ENCODE measurements around the gene ATP4B. TPM values are rescaled to one million over a fixed set of nuclear protein-coding genes. Genes with fewer than 3 reads are reported as not detected.

ATP4B gene
- polyA plus RNA-seq, 2 donors: 0.04 to 0.06 TPM

DNA sequence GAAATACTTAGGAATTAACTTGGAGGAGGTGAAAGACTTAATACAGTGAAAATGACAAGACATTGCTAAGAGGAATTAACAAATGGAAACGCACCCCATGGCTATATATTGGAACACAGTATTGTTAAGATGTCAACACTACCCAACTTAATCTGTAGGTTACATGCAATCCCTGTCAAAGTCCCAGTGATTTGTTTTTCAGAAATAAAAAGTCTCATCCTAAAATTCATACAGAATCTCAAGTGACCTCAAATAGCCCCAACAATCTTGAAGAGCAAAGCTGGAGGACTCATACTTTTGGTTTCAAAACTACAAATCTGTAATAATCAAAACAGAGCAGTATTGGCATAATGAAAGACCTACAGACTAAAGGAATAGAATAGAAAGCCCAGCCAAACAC lies 13.2 kb downstream of the ATP4B start:
- H3K9me3 ChIP-seq (ENCODE audit: control insufficient read depth in 2 of 2, insufficient read depth in 1 of 2, low read depth in 1 of 2, low read length in 1 of 2): peaks cover 0 to 3% of the 10 kb centered on the region in 2 donors
- peaks cover 0 to 4% of the 10 kb centered on the region in 2 donors for H3K36me3 ChIP-seq (ENCODE audit: control insufficient read depth in 2 of 2, insufficient read depth in 2 of 2, low read length in 1 of 2)
- WGBS, 2 donors: 66 to 82% methylated on average over 1 of the region's 1 CpG
- peaks cover 8 to 9% of the 10 kb centered on the region in 2 donors for H3K4me1 ChIP-seq (ENCODE audit: control insufficient read depth in 2 of 2, insufficient read depth in 2 of 2, low read length in 1 of 2)
- no peak overlapping the region for H3K27ac ChIP-seq (ENCODE audit: low read depth in 2 of 2, low read length in 1 of 2)
- H3K27me3 ChIP-seq (ENCODE audit: control insufficient read depth in 1 of 2, insufficient read depth in 2 of 2, low read length in 2 of 2): no peaks in the 10 kb centered on the region
- H3K4me3 ChIP-seq (ENCODE audit: low read depth in 1 of 2, low read length in 2 of 2): no peak overlapping the region

GRCh38 chr13:113643593-113643992 lies 14.4 kb downstream of the ATP4B start:
- WGBS, 2 donors: 78 to 89% methylated on average over 5 of the region's 5 CpGs
- H3K9me3 ChIP-seq (ENCODE audit: control insufficient read depth in 2 of 2, insufficient read depth in 1 of 2, low read depth in 1 of 2, low read length in 1 of 2): peaks cover 0 to 4% of the 10 kb centered on the region in 2 donors
- no peaks in the 10 kb centered on the region for H3K27me3 ChIP-seq (ENCODE audit: control insufficient read depth in 1 of 2, insufficient read depth in 2 of 2, low read length in 2 of 2)
- peaks cover 8 to 9% of the 10 kb centered on the region in 2 donors for H3K4me1 ChIP-seq (ENCODE audit: control insufficient read depth in 2 of 2, insufficient read depth in 2 of 2, low read length in 1 of 2)
- H3K4me3 ChIP-seq (ENCODE audit: low read depth in 1 of 2, low read length in 2 of 2): no peak overlapping the region
- peaks cover 3 to 9% of the 10 kb centered on the region in 2 donors for H3K36me3 ChIP-seq (ENCODE audit: control insufficient read depth in 2 of 2, insufficient read depth in 2 of 2, low read length in 1 of 2)
- no peak overlapping the region for H3K27ac ChIP-seq (ENCODE audit: low read depth in 2 of 2, low read length in 1 of 2)

GRCh38 chr13:113642563-113642962 lies 15.4 kb downstream of the ATP4B start:
- Histone ChIP-seq H3K9me3 (ENCODE audit: control insufficient read depth in 2 of 2, insufficient read depth in 1 of 2, low read depth in 1 of 2, low read length in 1 of 2) (peaks cover 0 to 4% of the 10 kb centered on the region in 2 donors), H3K27ac (ENCODE audit: low read depth in 2 of 2, low read length in 1 of 2) (no peak overlapping the region), H3K36me3 (ENCODE audit: control insufficient read depth in 2 of 2, insufficient read depth in 2 of 2, low read length in 1 of 2) (peaks cover 3 to 15% of the 10 kb centered on the region in 2 donors), H3K27me3 (ENCODE audit: control insufficient read depth in 1 of 2, insufficient read depth in 2 of 2, low read length in 2 of 2) (no peaks in the 10 kb centered on the region), H3K4me1 (ENCODE audit: control insufficient read depth in 2 of 2, insufficient read depth in 2 of 2, low read length in 1 of 2) (peaks cover 5 to 6% of the 10 kb centered on the region in 2 donors), H3K4me3 (ENCODE audit: low read depth in 1 of 2, low read length in 2 of 2) (no peak overlapping the region)
- 95 to 98% methylated on average over 2 of the region's 2 CpGs for WGBS, 2 donors

- Histone ChIP-seq H3K27me3 (ENCODE audit: control insufficient read depth in 1 of 2, insufficient read depth in 2 of 2, low read length in 2 of 2) (no peaks in the 10 kb centered on the region), H3K4me3 (ENCODE audit: low read depth in 1 of 2, low read length in 2 of 2) (no peak overlapping the region), H3K4me1 (ENCODE audit: control insufficient read depth in 2 of 2, insufficient read depth in 2 of 2, low read length in 1 of 2) (no peaks in the 10 kb centered on the region), H3K9me3 (ENCODE audit: control insufficient read depth in 2 of 2, insufficient read depth in 1 of 2, low read depth in 1 of 2, low read length in 1 of 2) (peaks cover 0 to 4% of the 10 kb centered on the region in 2 donors), H3K36me3 (ENCODE audit: control insufficient read depth in 2 of 2, insufficient read depth in 2 of 2, low read length in 1 of 2) (peaks cover 12 to 24% of the 10 kb centered on the region in 2 donors), H3K27ac (ENCODE audit: low read depth in 2 of 2, low read length in 1 of 2) (no peak overlapping the region)
- 86 to 90% methylated on average over 7 of the region's 7 CpGs for WGBS, 2 donors
Measured at GRCh38 chr13:113641426-113641825, 16.6 kb downstream of the ATP4B start.

DNA sequence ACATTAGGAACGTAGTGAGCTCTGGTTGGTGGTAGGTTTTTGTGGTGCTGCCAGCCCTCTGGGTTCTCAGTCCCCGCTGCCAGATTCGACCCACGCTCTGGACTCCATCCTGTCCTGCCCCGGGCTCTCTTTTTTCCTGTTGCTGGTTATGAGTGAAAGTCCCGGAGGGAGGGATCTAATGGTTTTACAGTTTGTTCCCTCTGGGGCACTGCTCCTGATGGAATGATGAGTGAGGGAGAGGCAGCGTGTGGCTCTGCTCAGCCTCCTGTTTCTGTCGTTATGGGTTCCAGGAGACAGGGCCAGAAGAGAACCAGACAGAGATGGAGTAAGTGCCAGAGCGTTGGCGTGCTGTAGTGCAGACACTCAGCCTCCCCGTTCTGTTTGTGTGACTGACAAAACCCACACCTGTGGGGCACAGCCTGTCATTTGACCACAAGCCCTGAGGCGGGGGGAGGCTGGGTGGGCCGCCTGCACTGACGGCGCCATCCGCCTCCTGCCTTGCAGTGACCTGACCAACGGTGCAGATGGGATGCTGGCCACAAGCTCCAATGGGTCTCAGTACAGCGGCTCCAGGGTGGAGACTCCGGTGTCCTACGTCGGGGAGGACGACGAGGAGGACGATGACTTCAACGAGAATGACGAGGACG lies 18.3 kb downstream of the ATP4B start:
- peaks cover 20 to 41% of the 10 kb centered on the region in 2 donors for H3K36me3 ChIP-seq (ENCODE audit: control insufficient read depth in 2 of 2, insufficient read depth in 2 of 2, low read length in 1 of 2)
- WGBS, 2 donors: 94 to 96% methylated on average over 27 of the region's 27 CpGs
- H3K9me3 ChIP-seq (ENCODE audit: control insufficient read depth in 2 of 2, insufficient read depth in 1 of 2, low read depth in 1 of 2, low read length in 1 of 2): peaks cover 0 to 4% of the 10 kb centered on the region in 2 donors
- no peaks in the 10 kb centered on the region for H3K27me3 ChIP-seq (ENCODE audit: control insufficient read depth in 1 of 2, insufficient read depth in 2 of 2, low read length in 2 of 2)
- H3K4me3 ChIP-seq (ENCODE audit: low read depth in 1 of 2, low read length in 2 of 2): no peak overlapping the region
- H3K27ac ChIP-seq (ENCODE audit: low read depth in 2 of 2, low read length in 1 of 2): no peak overlapping the region
- no peaks in the 10 kb centered on the region for H3K4me1 ChIP-seq (ENCODE audit: control insufficient read depth in 2 of 2, insufficient read depth in 2 of 2, low read length in 1 of 2)

GRCh38 chr13:113638806-113639205 lies 19.2 kb downstream of the ATP4B start:
- Histone ChIP-seq H3K27me3 (ENCODE audit: control insufficient read depth in 1 of 2, insufficient read depth in 2 of 2, low read length in 2 of 2) (no peaks in the 10 kb centered on the region), H3K36me3 (ENCODE audit: control insufficient read depth in 2 of 2, insufficient read depth in 2 of 2, low read length in 1 of 2) (peaks cover 23 to 46% of the 10 kb centered on the region in 2 donors), H3K9me3 (ENCODE audit: control insufficient read depth in 2 of 2, insufficient read depth in 1 of 2, low read depth in 1 of 2, low read length in 1 of 2) (peaks cover 0 to 4% of the 10 kb centered on the region in 2 donors), H3K4me3 (ENCODE audit: low read depth in 1 of 2, low read length in 2 of 2) (no peak overlapping the region), H3K27ac (ENCODE audit: low read depth in 2 of 2, low read length in 1 of 2) (no peak overlapping the region), H3K4me1 (ENCODE audit: control insufficient read depth in 2 of 2, insufficient read depth in 2 of 2, low read length in 1 of 2) (no peaks in the 10 kb centered on the region)
- 92% methylated on average over 8 of the region's 8 CpGs for WGBS, 2 donors

DNA sequence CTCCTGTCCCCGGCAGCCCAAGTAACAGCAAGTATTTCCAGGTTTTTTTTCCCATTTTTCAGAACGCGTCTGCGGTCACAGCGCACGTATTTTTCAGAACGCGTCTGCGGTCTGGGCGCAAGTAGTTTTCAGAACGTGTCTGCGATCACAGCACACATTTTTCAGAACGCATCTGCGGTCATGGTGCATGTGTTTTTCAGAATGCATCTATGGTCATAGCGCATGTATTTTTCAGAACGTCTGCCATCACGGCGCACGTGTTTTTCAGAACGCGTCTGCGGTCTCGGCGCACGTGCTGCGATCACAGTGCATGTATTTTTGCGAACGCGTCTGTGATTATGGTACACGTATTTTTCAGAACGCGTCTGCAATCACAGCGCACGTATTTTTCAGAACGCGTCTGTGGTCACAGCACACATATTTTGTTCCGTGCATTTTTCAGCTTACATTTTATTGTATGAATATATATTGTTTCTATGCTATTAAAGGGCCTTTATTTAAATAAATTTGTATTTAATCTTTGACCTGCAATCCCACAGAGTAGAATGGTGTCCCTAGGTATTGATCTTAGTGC lies 19.7 kb downstream of the ATP4B start:
- Histone ChIP-seq H3K9me3 (ENCODE audit: control insufficient read depth in 2 of 2, insufficient read depth in 1 of 2, low read depth in 1 of 2, low read length in 1 of 2) (peaks cover 0 to 4% of the 10 kb centered on the region in 2 donors), H3K4me3 (ENCODE audit: low read depth in 1 of 2, low read length in 2 of 2) (no peak overlapping the region), H3K36me3 (ENCODE audit: control insufficient read depth in 2 of 2, insufficient read depth in 2 of 2, low read length in 1 of 2) (peaks cover 27 to 51% of the 10 kb centered on the region in 2 donors), H3K27ac (ENCODE audit: low read depth in 2 of 2, low read length in 1 of 2) (no peak overlapping the region), H3K4me1 (ENCODE audit: control insufficient read depth in 2 of 2, insufficient read depth in 2 of 2, low read length in 1 of 2) (no peaks in the 10 kb centered on the region), H3K27me3 (ENCODE audit: control insufficient read depth in 1 of 2, insufficient read depth in 2 of 2, low read length in 2 of 2) (no peaks in the 10 kb centered on the region)
- 97 to 98% methylated on average over 37 of the region's 37 CpGs for WGBS, 2 donors

DNA sequence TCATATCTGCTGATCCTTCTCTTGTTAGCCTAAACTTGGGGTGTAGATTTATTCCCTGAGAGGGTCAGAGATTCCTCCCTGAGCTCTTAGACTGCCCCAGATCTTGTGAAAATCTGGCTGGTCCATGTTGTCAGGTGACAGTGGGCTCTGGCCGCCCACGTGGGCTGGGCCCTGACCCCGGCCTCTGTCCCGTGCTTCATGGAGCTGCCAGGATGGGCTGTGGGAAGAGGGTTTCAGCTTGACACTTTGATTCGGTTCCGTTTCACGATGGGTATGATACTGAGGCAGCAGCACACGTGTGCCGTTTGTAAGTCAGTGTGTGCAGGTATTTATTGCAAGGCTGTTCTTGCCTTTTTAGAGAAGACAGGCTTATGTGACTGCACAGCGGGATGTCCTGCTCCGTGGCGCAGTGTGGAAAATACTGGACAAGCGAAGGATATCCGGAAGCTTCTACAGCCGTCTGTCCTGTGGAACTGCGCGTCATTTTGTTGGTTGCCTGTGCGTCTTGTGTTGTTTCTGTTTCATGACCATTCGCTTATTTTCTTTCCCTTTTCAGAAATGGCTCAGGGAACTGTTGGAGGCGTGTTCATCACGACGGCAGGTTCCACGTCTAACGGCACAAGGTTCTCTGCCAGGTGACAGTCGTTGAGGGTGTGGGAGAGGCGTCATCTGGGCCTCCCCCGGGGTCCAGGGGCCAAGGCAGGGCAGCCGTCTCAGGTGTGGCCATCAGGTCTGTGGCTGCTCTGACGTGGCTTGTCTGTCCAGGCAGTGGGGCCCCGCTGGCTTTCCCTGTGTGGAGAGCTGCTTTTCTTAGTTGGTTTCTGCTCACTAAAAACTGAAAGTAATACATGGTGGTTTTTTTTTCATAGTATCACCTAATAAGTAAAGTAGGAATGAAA lies 20.5 kb downstream of the ATP4B start:
- Histone ChIP-seq H3K9me3 (ENCODE audit: control insufficient read depth in 2 of 2, insufficient read depth in 1 of 2, low read depth in 1 of 2, low read length in 1 of 2) (peaks cover 0 to 4% of the 10 kb centered on the region in 2 donors), H3K4me1 (ENCODE audit: control insufficient read depth in 2 of 2, insufficient read depth in 2 of 2, low read length in 1 of 2) (no peaks in the 10 kb centered on the region), H3K36me3 (ENCODE audit: control insufficient read depth in 2 of 2, insufficient read depth in 2 of 2, low read length in 1 of 2) (peaks cover 27 to 57% of the 10 kb centered on the region in 2 donors), H3K4me3 (ENCODE audit: low read depth in 1 of 2, low read length in 2 of 2) (no peak overlapping the region), H3K27ac (ENCODE audit: low read depth in 2 of 2, low read length in 1 of 2) (no peak overlapping the region), H3K27me3 (ENCODE audit: control insufficient read depth in 1 of 2, insufficient read depth in 2 of 2, low read length in 2 of 2) (no peaks in the 10 kb centered on the region)
- WGBS, 2 donors: 93 to 94% methylated on average over 30 of the region's 30 CpGs

GRCh38 chr13:113636266-113636963 lies 21.6 kb downstream of the ATP4B start:
- WGBS, 2 donors: 94 to 95% methylated on average over 24 of the region's 24 CpGs
- H3K9me3 ChIP-seq (ENCODE audit: control insufficient read depth in 2 of 2, insufficient read depth in 1 of 2, low read depth in 1 of 2, low read length in 1 of 2): peaks cover 0 to 4% of the 10 kb centered on the region in 2 donors
- no peak overlapping the region for H3K27ac ChIP-seq (ENCODE audit: low read depth in 2 of 2, low read length in 1 of 2)
- H3K4me1 ChIP-seq (ENCODE audit: control insufficient read depth in 2 of 2, insufficient read depth in 2 of 2, low read length in 1 of 2): no peaks in the 10 kb centered on the region
- H3K4me3 ChIP-seq (ENCODE audit: low read depth in 1 of 2, low read length in 2 of 2): no peak overlapping the region
- H3K27me3 ChIP-seq (ENCODE audit: control insufficient read depth in 1 of 2, insufficient read depth in 2 of 2, low read length in 2 of 2): no peaks in the 10 kb centered on the region
- H3K36me3 ChIP-seq (ENCODE audit: control insufficient read depth in 2 of 2, insufficient read depth in 2 of 2, low read length in 1 of 2): peaks cover 27 to 64% of the 10 kb centered on the region in 2 donors
